MM.1S (cell line): ENCODE results near the gene ZNF331.

Experiments
- CTCF ChIP-seq: fragments of 300-600 bp; sonication (generic); IDR thresholded peaks from 2 replicates; pipeline ENCODE4 v1.5.1; 2016; ENCODE audit warnings: antibody characterized with exemption, low read length, mixed read lengths
- EZH2 ChIP-seq: fragments of 300-600 bp; sonication (generic); optimal IDR thresholded peaks from 2 replicates; pipeline ENCODE3; 2017; ENCODE audit warnings: low read depth, mild to moderate bottlenecking, antibody characterized with exemption, low read length, mixed read lengths
- EZH2phosphoT487 ChIP-seq: fragments of 300-600 bp; sonication (generic); IDR thresholded peaks from 2 replicates; pipeline ENCODE4 v1.6.1; 2018; ENCODE audit warnings: antibody characterized with exemption, low read length

DNA sequence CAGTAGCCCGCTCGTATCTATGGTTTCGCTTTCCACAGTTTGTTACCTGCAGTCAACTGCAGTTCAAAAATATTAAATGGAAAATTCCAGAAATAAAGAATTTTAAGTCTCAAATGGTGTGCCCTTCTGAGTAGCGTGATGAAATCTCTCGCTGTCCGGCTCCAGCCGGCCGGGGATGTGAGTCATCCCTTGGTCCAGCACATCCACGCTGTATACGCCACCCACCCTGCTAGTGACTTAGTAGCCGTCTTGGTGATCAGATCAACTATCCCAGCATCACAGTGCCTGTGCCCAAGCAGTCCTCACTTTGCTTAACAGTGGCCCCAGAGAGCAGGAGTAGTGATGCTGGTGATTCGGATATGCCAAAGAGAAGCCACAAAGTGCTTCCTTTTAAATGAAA lies 40.0 kb downstream of the ZNF331 start:
- TF ChIP-seq CTCF = no peak
- no peak for TF ChIP-seq EZH2
- TF ChIP-seq EZH2phosphoT487 = no peak
